GM12878 (cell line): Measurements from ENCODE around the gene MAP2K4. TPM values are rescaled to one million over a fixed set of nuclear protein-coding genes. Genes with fewer than 3 reads are reported as not detected.

Source experiments
- ATAC-seq: fragments of 200-7000 bp; cut with Tn5 transposase; 3 replicates; pipeline ENCODE4 v1.9.1; 2020; ENCODE audit warnings: mild to moderate bottlenecking, moderate library complexity
- BruUV-seq: library from RNA; stranded (reverse); fragments of 400-500 nt; replicated peaks from 2 replicates; lab custom pipeline; 2021; lab: Mats Ljungman, UMichigan
- CTCF ChIA-PET: fragments of 300-600 bp; sonication (Branson Sonifier 250); formaldehyde crosslinking; extraction: SDS; loops from one replicate; lab custom pipeline; 2021; ENCODE audit warnings: inconsistent platforms; lab: Yijun Ruan, JAX
- POLR2A ChIA-PET: fragments of 350-600 bp; formaldehyde crosslinking; extraction: SDS; loops from one replicate; lab custom pipeline; 2021; ENCODE audit warnings: inconsistent platforms; lab: Charles Lee
- RAD21 ChIA-PET: fragments of 300-600 bp; sonication (Branson Sonifier 250); formaldehyde crosslinking; loops from one replicate; lab custom pipeline; 2023; ENCODE audit warnings: antibody characterized with exemption; ENCODE audit not compliant: unreplicated experiment; lab: Charles Lee
- SMC1A ChIA-PET: fragments of 300-600 bp; sonication (Branson Sonifier 250); formaldehyde crosslinking; loops from one replicate; lab custom pipeline; 2023; ENCODE audit not compliant: unreplicated experiment, uncharacterized antibody; lab: Charles Lee
- DNase-seq: peaks from one replicate; pipeline ENCODE4 v3.0.0-alpha.2; 2011; ENCODE audit warnings: low read depth, low spot score
- FAIRE-seq: peaks from 3 replicates; lab custom pipeline; 2011; peaks lifted over from hg19 to GRCh38; lab: Jason Lieb, UNC
- H2AFZ ChIP-seq: 2 replicates; pipeline ENCODE4 v1.6.0; 2011; ENCODE audit warnings: low read depth, low read length, control low read depth; ENCODE audit not compliant: control insufficient read depth
- H3K27ac ChIP-seq: 2 replicates; pipeline ENCODE4 v1.5.1; 2011; ENCODE audit warnings: control low read depth; ENCODE audit not compliant: control insufficient read depth, insufficient read depth
- H3K27me3 ChIP-seq, 2 experiments: replicated peaks in 1 of 2; 2 replicates each; pipeline versions ENCODE4 v1.6.0 to v1.6.1; 2011; ENCODE audit warnings: low read length in 1 of 2; ENCODE audit not compliant: control insufficient read depth in 2 of 2, insufficient read depth in 2 of 2
- H3K36me3 ChIP-seq, 2 experiments: 2 replicates each; pipeline ENCODE4 v1.5.1; 2011; ENCODE audit warnings: low read length in 1 of 2; ENCODE audit not compliant: control insufficient read depth in 2 of 2, insufficient read depth in 2 of 2
- H3K4me1 ChIP-seq: 2 replicates; pipeline ENCODE4 v1.6.1; 2011; ENCODE audit warnings: mild to moderate bottlenecking, low read length, moderate library complexity, mixed read lengths; ENCODE audit not compliant: control insufficient read depth, insufficient read depth
- H3K4me2 ChIP-seq: 2 replicates; pipeline ENCODE4 v1.6.0; 2011; ENCODE audit warnings: control low read depth; ENCODE audit not compliant: control insufficient read depth, insufficient read depth
- H3K4me3 ChIP-seq: fragments of 200-600 bp; sonication (generic); 2 replicates; pipeline ENCODE4 v1.5.1; 2016
- H3K79me2 ChIP-seq: 2 replicates; pipeline ENCODE4 v1.6.0; 2011; ENCODE audit warnings: low read length; ENCODE audit not compliant: control insufficient read depth, insufficient read depth
- H3K9ac ChIP-seq: 2 replicates; pipeline ENCODE4 v1.8.0; 2011; ENCODE audit warnings: low read length, control low read depth, mixed read lengths; ENCODE audit not compliant: control insufficient read depth, insufficient read depth
- H3K9me3 ChIP-seq: replicated peaks from 3 replicates; pipeline ENCODE4 v1.5.1; 2011; ENCODE audit warnings: mild to moderate bottlenecking, low read length; ENCODE audit not compliant: control insufficient read depth, insufficient read depth
- H4K20me1 ChIP-seq: 2 replicates; pipeline ENCODE4 v1.6.0; 2011; ENCODE audit not compliant: control insufficient read depth, insufficient read depth
- ASH2L ChIP-seq: fragments of 300-600, 200-600 bp; sonication (generic); IDR thresholded peaks from 2 replicates; pipeline ENCODE4 v1.6.1; 2017; ENCODE audit warnings: low read depth, mild to moderate bottlenecking, borderline replicate concordance
- CHD4 ChIP-seq: fragments of 200-600 bp; sonication (generic); IDR thresholded peaks from 2 replicates; pipeline ENCODE4 v1.6.1; 2016; ENCODE audit warnings: mild to moderate bottlenecking
- IRF4 ChIP-seq: IDR thresholded peaks from 2 replicates; pipeline ENCODE4 v1.6.1; 2011; ENCODE audit warnings: low read depth, low read length
- JUND ChIP-seq: IDR thresholded peaks from 2 replicates; pipeline ENCODE4 v1.6.1; 2012; ENCODE audit warnings: low read depth, mild to moderate bottlenecking, low read length, improper control_type of control experiment, moderate library complexity
- MLLT1 ChIP-seq: fragments of 450-650 bp; IDR thresholded peaks from 2 replicates; pipeline ENCODE4 v1.6.1; 2016; ENCODE audit warnings: mild to moderate bottlenecking
- PAX8 ChIP-seq: fragments of 450-650 bp; IDR thresholded peaks from 2 replicates; pipeline ENCODE4 v1.6.1; 2017; ENCODE audit warnings: mild to moderate bottlenecking, moderate library complexity
- POLR2AphosphoS2 ChIP-seq: IDR thresholded peaks from 2 replicates; pipeline ENCODE4 v1.6.1; 2011; ENCODE audit warnings: low read depth, mild to moderate bottlenecking, low read length, improper control_type of control experiment, moderate library complexity
- POLR2AphosphoS5 ChIP-seq: IDR thresholded peaks from 2 replicates; pipeline ENCODE4 v1.6.1; 2011; ENCODE audit warnings: mild to moderate bottlenecking, low read length, inconsistent platforms
- RELB ChIP-seq: fragments of 450-650 bp; IDR thresholded peaks from 2 replicates; pipeline ENCODE4 v1.6.1; 2017; ENCODE audit warnings: low read depth, mild to moderate bottlenecking, moderate library complexity
- SMAD5 ChIP-seq: IDR thresholded peaks from 2 replicates; pipeline ENCODE4 v1.6.1; 2016; ENCODE audit warnings: antibody characterized with exemption, low read depth
- WGBS: methylation state at CpG from one replicate; pipeline ENCODE4 v1.1.6; 2016; ENCODE audit warnings: low lambda C conversion rate; ENCODE audit not compliant: insufficient replicate concordance, insufficient coverage; ENCODE audit errors: missing lambda C conversion rate; 5-methylcytosine and 5-hydroxymethylcytosine counted together
- in situ Hi-C: fragments of 300-500 bp; cut with MboI; formaldehyde crosslinking; loops from 9 replicates; pipeline ENCODE4 v1.14.3; 2018; ENCODE audit warnings: mixed read lengths
- intact Hi-C: fragments of 100-400 bp; cut with micrococcal nuclease; formaldehyde crosslinking; loops from one replicate; pipeline ENCODE4 v1.14.2; 2022; ENCODE audit not compliant: unreplicated experiment
- polyA plus RNA-seq, 11 experiments: library from polyadenylated mRNA; depleted of rRNA in 4 of 11; unstranded in 6 of 11; stranded (reverse) in 5 of 11; fragments of >200 nt; fragmentation: Nextera tagmentation in 4 of 11; fragmentation: Illumina TruSeq in 1 of 11; extraction: Ambion mirVana in 4 of 11; extraction: Trizol in 1 of 11; gene quantifications; 1 replicate in 1 of 11; 2 replicates in 10 of 11; pipeline versions ENCODE4 v1.2.1 to v1.2.3, GENCODE V29; 2011 to 2016; ENCODE audit warnings: inconsistent platforms in 2 of 11, missing spikeins in 2 of 11, low read depth in 1 of 11
- total RNA-seq, 4 experiments: library from RNA; depleted of rRNA in 3 of 4; stranded (reverse); fragments of >200 nt in 3 of 4; fragmentation: Illumina TruSeq in 1 of 4; extraction: Trizol in 1 of 4; gene quantifications; 2 replicates each; pipeline versions ENCODE4 v1.2.1 to v1.2.3, GENCODE V29; 2013 to 2021

The MAP2K4 gene
- total and polyA plus RNA-seq, 10 of the 15 experiments (the other 5 are each of a cell fraction or from before 2014, with no cell fraction given), result 5.4 to 34.1 (median 25.5) TPM

- FAIRE-seq (no peak), DNase-seq (no peak), ATAC-seq (no peak)
- SMC1A ChIA-PET, result interaction anchor here (1.9 to 3.2 kb wide), 2 partner anchors 14 to 28 kb away, joined by 5 to 14 read pairs; partner anchors contain the start of gene ZNF18
- intact Hi-C loops, result loop anchor here (5.0 kb wide), 1 partner anchor 993 kb away; the partner anchor contains the start of gene ELAC2
- peaks cover 4% of the 10 kb centered on the region; the same call in 1 of the 2 replicates for H3K4me1 ChIP-seq
- in situ Hi-C loops, result no loop called here
- no peak overlapping the region for H3K4me3 ChIP-seq
- CTCF ChIA-PET, result interaction anchor here (0.6 to 1.1 kb wide), 2 partner anchors 10 to 14 kb away, joined by 3 read pairs; no protein-coding TSS in a partner anchor
- TF ChIP-seq CHD4 (no peak), RELB (no peak), POLR2AphosphoS5 (no peak), PAX8 (no peak), SMAD5 (no peak), JUND (no peak), ASH2L (no peak), IRF4 (no peak), POLR2AphosphoS2 (no peak), MLLT1 (no peak)
- no peaks in the 10 kb centered on the region for H3K36me3 ChIP-seq
- RAD21 ChIA-PET, result interaction anchor here (3.6 kb wide), 1 partner anchor 27 kb away, joined by 16 read pairs; the partner anchor contains the start of gene ZNF18
- H3K4me2 ChIP-seq, result no peak overlapping the region
- H3K9ac ChIP-seq, result no peak overlapping the region
- H3K27me3 ChIP-seq, result no peaks in the 10 kb centered on the region
- peaks cover 56% of the 10 kb centered on the region for H3K79me2 ChIP-seq
- no peaks in the 10 kb centered on the region for H3K9me3 ChIP-seq
- H4K20me1 ChIP-seq, result no peaks in the 10 kb centered on the region; the same call in 1 of the 2 replicates
- BruUV-seq, result no TSS peak
- WGBS, result 55% methylated on average over 1 of the region's 1 CpG
- H2AFZ ChIP-seq, result no peak overlapping the region
- POLR2A ChIA-PET, result interaction anchor here (2.4 kb wide), 1 partner anchor 27 kb away, joined by 12 read pairs; the partner anchor contains the start of gene ZNF18
- H3K27ac ChIP-seq, result no peak overlapping the region
Measured at GRCh38 chr17:12024327-12024726, 3.6 kb downstream of the MAP2K4 start.
